Endodermal cell (in vitro differentiated cells): Measurements from ENCODE around the gene MBNL3. TPM values are rescaled to one million over a fixed set of nuclear protein-coding genes. Genes with fewer than 3 reads are reported as not detected.

ENCODE experiments used
- DNase-seq: peaks from one replicate; pipeline ENCODE4 v3.0.0-alpha.2; 2017
- H3K27ac ChIP-seq: 2 replicates; pipeline ENCODE4 v1.5.1; 2013; ENCODE audit warnings: mild to moderate bottlenecking, low read depth, low read length, moderate library complexity
- H3K27me3 ChIP-seq: 2 replicates; pipeline ENCODE4 v1.6.1; 2013; ENCODE audit warnings: mild to moderate bottlenecking, low read length, moderate library complexity; ENCODE audit not compliant: insufficient read depth, control insufficient read depth, poor library complexity, severe bottlenecking
- H3K36me3 ChIP-seq: 2 replicates; pipeline ENCODE4 v1.7.0; 2013; ENCODE audit warnings: mild to moderate bottlenecking, low read length, moderate library complexity; ENCODE audit not compliant: control insufficient read depth, insufficient read depth
- H3K4me1 ChIP-seq: one replicate; pipeline ENCODE4 v1.7.0; 2013; ENCODE audit warnings: low read length; ENCODE audit not compliant: control insufficient read depth, insufficient read depth
- H3K4me3 ChIP-seq: 2 replicates; pipeline ENCODE4 v1.5.1; 2013; ENCODE audit warnings: mild to moderate bottlenecking, low read length, moderate library complexity
- H3K9ac ChIP-seq: 2 replicates; pipeline ENCODE4 v1.6.1; 2013; ENCODE audit warnings: mild to moderate bottlenecking, low read length, moderate library complexity; ENCODE audit not compliant: poor library complexity, severe bottlenecking; ENCODE audit errors: extremely low read depth
- H3K9me3 ChIP-seq: 2 replicates; pipeline ENCODE4 v1.6.1; 2013; ENCODE audit warnings: mild to moderate bottlenecking, low read length, moderate library complexity; ENCODE audit not compliant: control insufficient read depth
- H3K27ac Mint-ChIP-seq: 2 replicates; pipeline ENCODE4 v1.8.0; 2020; ENCODE audit warnings: mixed read lengths
- H3K27me3 Mint-ChIP-seq: 2 replicates; pipeline ENCODE4 v1.8.0; 2021; ENCODE audit warnings: mild to moderate bottlenecking, mixed read lengths; ENCODE audit not compliant: insufficient read depth
- H3K36me3 Mint-ChIP-seq: 2 replicates; pipeline ENCODE4 v1.8.0; 2020; ENCODE audit warnings: low read depth, mixed read lengths
- H3K4me1 Mint-ChIP-seq: 2 replicates; pipeline ENCODE4 v1.8.0; 2020; ENCODE audit warnings: mixed read lengths
- H3K4me3 Mint-ChIP-seq: 2 replicates; pipeline ENCODE4 v1.8.0; 2020; ENCODE audit warnings: mild to moderate bottlenecking, moderate library complexity, mixed read lengths
- H3K9me3 Mint-ChIP-seq: 2 replicates; pipeline ENCODE4 v1.8.0; 2020; ENCODE audit warnings: mild to moderate bottlenecking, mixed read lengths
- WGBS, 2 experiments: methylation state at CpG; one replicate each; pipeline versions ENCODE4 v1.1.5 to v1.1.7; 2013; ENCODE audit warnings: missing lambda C conversion rate in 2 of 2, mixed read lengths in 1 of 2; ENCODE audit not compliant: insufficient coverage in 1 of 2, insufficient read length in 1 of 2; 5-methylcytosine and 5-hydroxymethylcytosine counted together
- total RNA-seq, 2 donors: library from RNA; stranded (reverse); fragmentation: NEBNext Ultra II Directional in 1 of 2; extraction: Animal tissue kit (Norgen Biotek cat#: 25700) in 1 of 2; gene quantifications; 2 replicates in 1 of 2; 3 replicates in 1 of 2; pipeline ENCODE4 v1.2.1, GENCODE V29; 2021
- TF ChIP-seq, protein P1 (sequence below): fragments of 200-600 bp; sonication (generic); conservative IDR thresholded peaks from 2 replicates; pipeline ENCODE4 v1.5.0; 2021; ENCODE audit warnings: antibody characterized with exemption, mild to moderate bottlenecking

Gene MBNL3
- total RNA-seq, 2 donors from 2014 or later = 17.0 to 33.4 TPM

GRCh38 chrX:132367314-132367713, 121.5 kb downstream of the MBNL3 start:
- WGBS, 2 experiments = no CpG with 5 or more reads among the region's 1 CpG

GRCh38 chrX:132365490-132365889, 123.3 kb downstream of the MBNL3 start:
- no peaks in the 10 kb centered on the region for H3K9me3 ChIP-seq
- H3K9me3 Mint-ChIP-seq = no peaks in the 10 kb centered on the region
- peaks cover 2% of the 10 kb centered on the region for H3K36me3 Mint-ChIP-seq
- peaks cover 18% of the 10 kb centered on the region for H3K4me1 Mint-ChIP-seq
- no peak overlapping the region for H3K9ac ChIP-seq
- H3K36me3 ChIP-seq = no peaks in the 10 kb centered on the region
- H3K4me3 Mint-ChIP-seq = no peak overlapping the region
- no peaks in the 10 kb centered on the region for H3K27me3 ChIP-seq
- H3K27ac Mint-ChIP-seq = no peak overlapping the region
- peaks cover 72% of the 10 kb centered on the region for H3K27me3 Mint-ChIP-seq
- no peak overlapping the region for H3K4me3 ChIP-seq
- H3K4me1 ChIP-seq = no peaks in the 10 kb centered on the region
- TF ChIP-seq, protein P1, sequence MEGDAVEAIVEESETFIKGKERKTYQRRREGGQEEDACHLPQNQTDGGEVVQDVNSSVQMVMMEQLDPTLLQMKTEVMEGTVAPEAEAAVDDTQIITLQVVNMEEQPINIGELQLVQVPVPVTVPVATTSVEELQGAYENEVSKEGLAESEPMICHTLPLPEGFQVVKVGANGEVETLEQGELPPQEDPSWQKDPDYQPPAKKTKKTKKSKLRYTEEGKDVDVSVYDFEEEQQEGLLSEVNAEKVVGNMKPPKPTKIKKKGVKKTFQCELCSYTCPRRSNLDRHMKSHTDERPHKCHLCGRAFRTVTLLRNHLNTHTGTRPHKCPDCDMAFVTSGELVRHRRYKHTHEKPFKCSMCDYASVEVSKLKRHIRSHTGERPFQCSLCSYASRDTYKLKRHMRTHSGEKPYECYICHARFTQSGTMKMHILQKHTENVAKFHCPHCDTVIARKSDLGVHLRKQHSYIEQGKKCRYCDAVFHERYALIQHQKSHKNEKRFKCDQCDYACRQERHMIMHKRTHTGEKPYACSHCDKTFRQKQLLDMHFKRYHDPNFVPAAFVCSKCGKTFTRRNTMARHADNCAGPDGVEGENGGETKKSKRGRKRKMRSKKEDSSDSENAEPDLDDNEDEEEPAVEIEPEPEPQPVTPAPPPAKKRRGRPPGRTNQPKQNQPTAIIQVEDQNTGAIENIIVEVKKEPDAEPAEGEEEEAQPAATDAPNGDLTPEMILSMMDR = no peak
- DNase-seq = no peak
- no peak overlapping the region for H3K27ac ChIP-seq

More at GRCh38 chrX:132367314-132367713, 121.5 kb downstream of the MBNL3 start:
- H3K27me3 Mint-ChIP-seq = peaks cover 69% of the 10 kb centered on the region
- peaks cover 2% of the 10 kb centered on the region for H3K36me3 Mint-ChIP-seq
- no peak overlapping the region for H3K27ac Mint-ChIP-seq
- DNase-seq = no peak
- H3K9me3 Mint-ChIP-seq = no peaks in the 10 kb centered on the region
- Histone ChIP-seq H3K27ac (no peak overlapping the region), H3K36me3 (no peaks in the 10 kb centered on the region), H3K4me1 (no peaks in the 10 kb centered on the region), H3K4me3 (no peak overlapping the region), H3K9ac (no peak overlapping the region), H3K27me3 (no peaks in the 10 kb centered on the region), H3K9me3 (no peaks in the 10 kb centered on the region)
- H3K4me3 Mint-ChIP-seq = no peak overlapping the region
- TF ChIP-seq, protein P1 = no peak
- H3K4me1 Mint-ChIP-seq = peaks cover 17% of the 10 kb centered on the region

DNA sequence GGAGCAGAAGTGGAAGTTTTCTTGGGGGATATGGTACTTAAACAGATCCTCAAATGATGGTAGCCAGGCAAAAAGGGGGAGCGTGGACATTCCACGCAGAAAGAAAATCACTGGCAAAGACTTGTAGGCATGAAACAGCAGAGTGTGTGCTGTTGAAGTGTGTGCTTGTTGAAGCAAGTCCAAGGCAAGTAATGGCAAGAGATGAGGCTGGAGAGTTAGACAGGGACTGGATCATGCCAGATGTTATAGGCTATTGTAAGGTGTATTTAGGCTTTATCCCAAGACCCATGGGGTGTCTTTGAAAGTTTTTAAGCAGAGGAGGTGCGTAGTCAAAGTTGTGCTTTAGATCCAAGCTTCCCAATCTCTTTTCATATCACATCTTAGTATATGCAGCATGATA, 124.5 kb downstream of the MBNL3 start:
- DNase-seq = no peak
- Histone ChIP-seq H3K4me1 (no peaks in the 10 kb centered on the region), H3K27me3 (no peaks in the 10 kb centered on the region), H3K9ac (no peak overlapping the region), H3K36me3 (no peaks in the 10 kb centered on the region), H3K4me3 (no peak overlapping the region), H3K27ac (no peak overlapping the region), H3K9me3 (no peaks in the 10 kb centered on the region)
- Mint-ChIP-seq H3K27me3 (peaks cover 71% of the 10 kb centered on the region), H3K4me3 (no peak overlapping the region), H3K4me1 (peaks cover 18% of the 10 kb centered on the region), H3K36me3 (peaks cover 2% of the 10 kb centered on the region), H3K9me3 (no peaks in the 10 kb centered on the region), H3K27ac (no peak overlapping the region)
- TF ChIP-seq, protein P1 = no peak
- WGBS, 2 experiments = 84% methylated on average over 2 of the region's 3 CpGs; no CpG with 5 or more reads in 1 of the 2 experiments
